Smooth muscle cell (in vitro differentiated cells): Measurements from ENCODE around the gene ZNF385D. TPM values are rescaled to one million over a fixed set of nuclear protein-coding genes. Genes with fewer than 3 reads are reported as not detected.

Source experiments
- DNase-seq: peaks from one replicate; lab custom pipeline; 2025; ENCODE audit not compliant: unreplicated experiment; lab: John Stamatoyannopoulos, UW
- H2AFZ ChIP-seq: fragments of 200-600 bp; sonication (generic); 2 replicates; pipeline ENCODE4 v1.6.0; 2016; ENCODE audit warnings: antibody characterized with exemption, low read depth, mild to moderate bottlenecking
- H3F3A ChIP-seq: fragments of 200-600 bp; sonication (generic); 2 replicates; pipeline ENCODE4 v1.6.0; 2017; ENCODE audit warnings: antibody characterized with exemption, low read depth
- H3K27ac ChIP-seq: fragments of 200-600 bp; sonication (generic); 2 replicates; pipeline ENCODE4 v1.5.1; 2016; ENCODE audit warnings: low read depth, mild to moderate bottlenecking
- H3K27me3 ChIP-seq: fragments of 200-600 bp; sonication (generic); 2 replicates; pipeline ENCODE4 v1.6.1; 2016; ENCODE audit warnings: low read depth, mild to moderate bottlenecking
- H3K36me3 ChIP-seq: fragments of 200-600 bp; sonication (generic); 2 replicates; pipeline ENCODE4 v1.5.1; 2016; ENCODE audit warnings: low read depth
- H3K4me1 ChIP-seq: fragments of 200-600 bp; sonication (generic); 2 replicates; pipeline ENCODE4 v1.5.1; 2016; ENCODE audit warnings: low read depth
- H3K4me2 ChIP-seq: fragments of 200-600 bp; sonication (generic); 2 replicates; pipeline ENCODE4 v1.6.0; 2016; ENCODE audit warnings: mild to moderate bottlenecking
- H3K4me3 ChIP-seq: fragments of 200-600 bp; sonication (generic); 2 replicates; pipeline ENCODE4 v1.5.1; 2016; ENCODE audit warnings: mild to moderate bottlenecking
- H3K79me2 ChIP-seq: fragments of 200-600 bp; sonication (generic); 2 replicates; pipeline ENCODE4 v1.6.0; 2016; ENCODE audit warnings: low read depth, mild to moderate bottlenecking
- H3K9ac ChIP-seq: fragments of 200-600 bp; sonication (generic); 2 replicates; pipeline ENCODE4 v1.6.0; 2016; ENCODE audit warnings: low read depth
- H3K9me3 ChIP-seq: fragments of 200-600 bp; sonication (generic); replicated peaks from 2 replicates; pipeline ENCODE4 v1.5.1; 2016; ENCODE audit warnings: low read depth
- H4K20me1 ChIP-seq: fragments of 200-600 bp; sonication (generic); 2 replicates; pipeline ENCODE4 v1.6.0; 2016; ENCODE audit warnings: low read depth
- WGBS: methylation state at CpG from one replicate; pipeline ENCODE4 v1.1.7; 2016; ENCODE audit warnings: low lambda C conversion rate; 5-methylcytosine and 5-hydroxymethylcytosine counted together
- polyA plus RNA-seq: library from polyadenylated mRNA; unstranded; fragments of >200 nt; fragmentation: Nextera tagmentation; extraction: Ambion mirVana; gene quantifications from 2 replicates; pipeline ENCODE4 v1.2.1, GENCODE V29; 2016
- total RNA-seq: library from RNA; depleted of rRNA; stranded (reverse); fragments of >200 nt; gene quantifications from 2 replicates; pipeline ENCODE4 v1.2.3, GENCODE V29; 2014
- TF ChIP-seq, protein P1 (sequence below): fragments of 200-600 bp; sonication (generic); IDR thresholded peaks from 2 replicates; pipeline ENCODE4 v1.5.1; 2017; ENCODE audit warnings: borderline replicate concordance, mild to moderate bottlenecking, antibody characterized with exemption; ENCODE audit not compliant: insufficient read depth, poor library complexity, severe bottlenecking

ZNF385D gene
- total and polyA plus RNA-seq, 2 experiments from 2014 or later, result 0.13 to 2.4 TPM

DNA sequence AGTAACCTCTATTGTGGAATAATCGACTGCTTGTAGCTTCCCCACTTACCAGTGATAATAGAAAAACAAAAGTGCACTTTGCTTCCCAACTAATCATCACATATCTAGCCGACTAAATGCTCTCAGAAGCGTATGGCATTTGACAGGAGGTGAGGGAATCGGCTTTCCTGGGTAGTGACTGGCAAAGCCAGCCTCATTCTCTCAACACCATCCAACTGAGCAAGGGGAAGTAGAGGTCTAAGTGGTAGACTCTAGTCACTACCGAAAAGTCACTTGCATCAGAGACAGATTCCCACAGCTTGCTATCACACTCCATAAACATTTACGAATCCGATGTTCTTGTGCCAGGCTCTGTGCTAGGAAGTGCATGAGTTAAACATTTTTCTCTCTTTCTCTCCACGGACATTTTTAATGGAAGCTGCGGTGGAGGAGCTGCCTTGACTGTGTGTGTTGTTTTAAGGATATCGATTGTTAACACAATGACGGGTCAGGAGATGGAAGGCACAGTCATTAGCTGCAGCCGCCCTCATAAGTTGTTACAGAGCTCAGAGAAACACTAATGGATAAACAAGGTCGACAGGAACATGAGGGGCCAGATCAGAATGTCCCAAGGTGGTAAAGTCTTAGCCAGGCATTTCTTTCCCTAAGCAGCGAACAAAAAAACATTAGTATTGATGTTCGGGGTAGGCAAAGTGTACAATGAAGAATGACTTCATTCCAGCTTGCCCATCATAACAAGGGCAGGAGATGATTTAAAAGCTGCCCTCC is 11.9 kb downstream of the ZNF385D start:
- Histone ChIP-seq H3K9me3 (no peaks in the 10 kb centered on the region), H3K36me3 (no peaks in the 10 kb centered on the region), H2AFZ (no peak overlapping the region), H3K27me3 (no peaks in the 10 kb centered on the region), H3K4me2 (no peak overlapping the region), H3K79me2 (no peaks in the 10 kb centered on the region), H3K4me3 (no peak overlapping the region), H3K9ac (no peak overlapping the region), H3K4me1 (no peaks in the 10 kb centered on the region), H3K27ac (no peak overlapping the region), H4K20me1 (no peaks in the 10 kb centered on the region), H3F3A (no peaks in the 10 kb centered on the region)
- DNase-seq, result no peak
- WGBS, result 79% methylated on average over 15 of the region's 15 CpGs
- TF ChIP-seq, protein P1, sequence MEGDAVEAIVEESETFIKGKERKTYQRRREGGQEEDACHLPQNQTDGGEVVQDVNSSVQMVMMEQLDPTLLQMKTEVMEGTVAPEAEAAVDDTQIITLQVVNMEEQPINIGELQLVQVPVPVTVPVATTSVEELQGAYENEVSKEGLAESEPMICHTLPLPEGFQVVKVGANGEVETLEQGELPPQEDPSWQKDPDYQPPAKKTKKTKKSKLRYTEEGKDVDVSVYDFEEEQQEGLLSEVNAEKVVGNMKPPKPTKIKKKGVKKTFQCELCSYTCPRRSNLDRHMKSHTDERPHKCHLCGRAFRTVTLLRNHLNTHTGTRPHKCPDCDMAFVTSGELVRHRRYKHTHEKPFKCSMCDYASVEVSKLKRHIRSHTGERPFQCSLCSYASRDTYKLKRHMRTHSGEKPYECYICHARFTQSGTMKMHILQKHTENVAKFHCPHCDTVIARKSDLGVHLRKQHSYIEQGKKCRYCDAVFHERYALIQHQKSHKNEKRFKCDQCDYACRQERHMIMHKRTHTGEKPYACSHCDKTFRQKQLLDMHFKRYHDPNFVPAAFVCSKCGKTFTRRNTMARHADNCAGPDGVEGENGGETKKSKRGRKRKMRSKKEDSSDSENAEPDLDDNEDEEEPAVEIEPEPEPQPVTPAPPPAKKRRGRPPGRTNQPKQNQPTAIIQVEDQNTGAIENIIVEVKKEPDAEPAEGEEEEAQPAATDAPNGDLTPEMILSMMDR, result no peak

DNA sequence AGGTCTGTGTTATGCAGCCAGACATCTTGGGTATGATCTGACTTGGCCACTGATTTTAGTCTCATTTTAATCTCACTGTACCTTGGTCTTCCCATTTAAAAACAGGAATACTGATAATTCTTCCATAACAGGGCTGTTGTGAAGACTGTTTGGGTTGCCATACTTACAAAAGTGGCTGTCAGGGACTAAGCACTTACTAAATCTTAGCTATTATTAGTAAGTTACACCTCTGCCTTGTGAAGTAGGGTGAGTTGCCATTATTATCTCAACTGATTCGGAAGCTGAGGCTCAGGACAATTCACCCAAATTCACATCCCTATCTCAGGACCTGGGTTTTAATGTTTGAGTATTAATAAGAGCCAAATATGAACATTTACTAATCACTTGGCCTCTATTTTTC is 12.7 kb downstream of the ZNF385D start:
- TF ChIP-seq, protein P1, result no peak
- H2AFZ ChIP-seq, result no peak overlapping the region
- H3K4me2 ChIP-seq, result no peak overlapping the region
- H3K79me2 ChIP-seq, result no peaks in the 10 kb centered on the region
- H3K9me3 ChIP-seq, result no peaks in the 10 kb centered on the region
- H3K27me3 ChIP-seq, result no peaks in the 10 kb centered on the region
- H3K4me1 ChIP-seq, result no peaks in the 10 kb centered on the region
- no peaks in the 10 kb centered on the region for H3K36me3 ChIP-seq
- H3K9ac ChIP-seq, result no peak overlapping the region
- no peaks in the 10 kb centered on the region for H3F3A ChIP-seq
- 89% methylated on average over 1 of the region's 1 CpG for WGBS
- H4K20me1 ChIP-seq, result no peaks in the 10 kb centered on the region
- no peak for DNase-seq
- no peak overlapping the region for H3K27ac ChIP-seq
- H3K4me3 ChIP-seq, result no peak overlapping the region

DNA sequence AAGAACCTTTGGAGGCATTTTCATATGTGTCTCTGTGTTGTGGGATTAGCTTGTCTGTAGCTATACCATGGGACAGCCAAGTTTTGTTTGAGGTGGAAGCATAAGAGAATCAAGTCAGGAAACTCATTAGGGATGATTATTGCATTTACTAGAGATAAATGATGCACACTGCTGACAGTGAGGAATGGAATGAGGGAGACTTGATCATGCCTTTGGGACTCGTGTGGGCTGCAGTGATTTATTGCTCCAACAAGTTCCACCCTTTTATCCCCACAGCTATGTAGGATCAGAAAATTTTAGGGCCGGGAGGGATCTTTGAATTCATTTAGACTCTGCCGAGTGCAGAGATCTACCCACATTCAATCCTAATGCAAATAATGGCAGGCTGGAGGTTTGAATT is 16.3 kb downstream of the ZNF385D start:
- no peak overlapping the region for H3K27ac ChIP-seq
- no peaks in the 10 kb centered on the region for H3F3A ChIP-seq
- peaks cover 5% of the 10 kb centered on the region for H3K4me1 ChIP-seq
- no peak overlapping the region for H3K4me2 ChIP-seq
- H4K20me1 ChIP-seq, result no peaks in the 10 kb centered on the region
- H3K4me3 ChIP-seq, result no peak overlapping the region
- H3K36me3 ChIP-seq, result no peaks in the 10 kb centered on the region
- no peaks in the 10 kb centered on the region for H3K9me3 ChIP-seq
- H3K27me3 ChIP-seq, result no peaks in the 10 kb centered on the region
- H2AFZ ChIP-seq, result no peak overlapping the region
- WGBS, result 56% methylated on average over 3 of the region's 3 CpGs
- TF ChIP-seq, protein P1, result no peak
- H3K9ac ChIP-seq, result no peak overlapping the region
- H3K79me2 ChIP-seq, result no peaks in the 10 kb centered on the region
- DNase-seq, result no peak
